A549 (cell line): Measurements from ENCODE around the gene CFAP77. TPM values are rescaled to one million over a fixed set of nuclear protein-coding genes. Genes with fewer than 3 reads are reported as not detected.

Experiments
- ATAC-seq, 2 experiments: fragments of 200-7000 bp in 1 of 2; fragments of >200 bp in 1 of 2; cut with Nextera tagmentation in 1 of 2; cut with Tn5 transposase in 1 of 2; 3 replicates each; pipeline versions ENCODE4 v1.8.0 to v1.9.1; 2018 to 2020; ENCODE audit warnings: mild to moderate bottlenecking in 1 of 2, moderate library complexity in 1 of 2
- CTCF ChIA-PET: fragments of 300-600 bp; sonication (Branson Sonifier 250); formaldehyde crosslinking; extraction: SDS; loops from one replicate; lab custom pipeline; 2021; ENCODE audit warnings: antibody characterized with exemption, inconsistent platforms; lab: Yijun Ruan, JAX
- POLR2A ChIA-PET: fragments of 350-600 bp; formaldehyde crosslinking; extraction: SDS; loops from one replicate; lab custom pipeline; 2021; ENCODE audit warnings: antibody characterized with exemption, inconsistent platforms; lab: Yijun Ruan, JAX
- DNase-seq, 2 experiments: peaks; one replicate each; pipeline versions ENCODE4 v3.0.0 to v3.0.0-alpha.2; 2011 to 2016; ENCODE audit warnings: low read depth in 1 of 2, low spot score in 1 of 2
- FAIRE-seq: peaks from 2 replicates; lab custom pipeline; 2011; peaks lifted over from hg19 to GRCh38; lab: Jason Lieb, UNC
- H3K27ac ChIP-seq, 2 experiments: fragments of >200 bp; sonication (Bioruptor Twin); formaldehyde crosslinking; 3 replicates each; pipeline ENCODE4 v1.5.1; 2016 to 2017
- H3K4me1 ChIP-seq: fragments of >200 bp; sonication (Bioruptor Twin); formaldehyde crosslinking; 3 replicates; pipeline ENCODE4 v1.6.1; 2016
- H3K4me2 ChIP-seq: fragments of >200 bp; sonication (Bioruptor Twin); formaldehyde crosslinking; 3 replicates; pipeline ENCODE4 v1.6.1; 2016
- H3K4me3 ChIP-seq: fragments of >200 bp; sonication (Bioruptor Twin); formaldehyde crosslinking; 3 replicates; pipeline ENCODE4 v1.5.1; 2016
- H3K9me3 ChIP-seq: fragments of >200 bp; sonication (Bioruptor Twin); formaldehyde crosslinking; 3 replicates; pipeline ENCODE4 v1.6.1; 2016
- BCL3 ChIP-seq: fragments of >200 bp; sonication (Bioruptor Twin); formaldehyde crosslinking; IDR thresholded peaks from 3 replicates; pipeline ENCODE4 v1.6.1; 2016
- CBX2 ChIP-seq: fragments of 200-600 bp; sonication (generic); IDR thresholded peaks from 2 replicates; pipeline ENCODE4 v1.6.1; 2016; ENCODE audit warnings: low read depth, mild to moderate bottlenecking, borderline replicate concordance
- CEBPB ChIP-seq, 2 experiments: fragments of >200 bp in 1 of 2; sonication (Bioruptor Twin) in 1 of 2; formaldehyde crosslinking in 1 of 2; IDR thresholded peaks; 2 replicates each; pipeline ENCODE4 v1.6.1; 2012 to 2016
- CHD2 ChIP-seq: fragments of 150-350 bp; IDR thresholded peaks from 2 replicates; pipeline ENCODE4 v1.6.1; 2014; ENCODE audit warnings: low read length; ENCODE audit not compliant: partially characterized antibody
- ELK1 ChIP-seq: fragments of 150-350 bp; IDR thresholded peaks from 2 replicates; pipeline ENCODE4 v1.6.1; 2014; ENCODE audit warnings: low read depth, mild to moderate bottlenecking, low read length
- FOXS1 ChIP-seq: fragments of 250-450 bp; sonication (Bioruptor Pico); IDR thresholded peaks from 2 replicates; pipeline ENCODE4 v1.5.0; 2020; ENCODE audit warnings: mild to moderate bottlenecking, moderate library complexity
- HDAC2 ChIP-seq: fragments of 200-600 bp; sonication (generic); IDR thresholded peaks from 2 replicates; pipeline ENCODE4 v1.6.1; 2016
- HEYL ChIP-seq: fragments of 250-450 bp; sonication (Bioruptor Pico); IDR thresholded peaks from 2 replicates; pipeline ENCODE4 v1.8.0; 2021; ENCODE audit warnings: mild to moderate bottlenecking, moderate library complexity
- HOXB13 ChIP-seq: fragments of 250-450 bp; sonication (Bioruptor Pico); IDR thresholded peaks from 2 replicates; pipeline ENCODE4 v1.5.0; 2020; ENCODE audit warnings: low read depth, mild to moderate bottlenecking, moderate library complexity
- HOXB5 ChIP-seq: fragments of 250-450 bp; sonication (Bioruptor Pico); IDR thresholded peaks from 2 replicates; pipeline ENCODE4 v1.5.0; 2020; ENCODE audit warnings: mild to moderate bottlenecking, moderate library complexity
- JUNB ChIP-seq: fragments of >200 bp; sonication (Bioruptor Twin); formaldehyde crosslinking; IDR thresholded peaks from 2 replicates; pipeline ENCODE4 v1.6.1; 2016
- KDM1A ChIP-seq: fragments of 200-600 bp; sonication (generic); IDR thresholded peaks from 2 replicates; pipeline ENCODE4 v1.6.1; 2016; ENCODE audit warnings: low read depth, mild to moderate bottlenecking
- MAX ChIP-seq: IDR thresholded peaks from 2 replicates; pipeline ENCODE4 v1.6.1; 2012
- NPAS2 ChIP-seq: fragments of 250-450 bp; sonication (Bioruptor Pico); IDR thresholded peaks from 2 replicates; pipeline ENCODE4 v1.8.0; 2022; ENCODE audit warnings: mild to moderate bottlenecking, moderate library complexity, borderline replicate concordance
- NR3C1 ChIP-seq: fragments of >200 bp; sonication (Bioruptor Twin); formaldehyde crosslinking; IDR thresholded peaks from 3 replicates; pipeline ENCODE4 v1.6.1; 2017
- POLR2AphosphoS2 ChIP-seq: conservative IDR thresholded peaks from 2 replicates; pipeline ENCODE4 v1.6.1; 2012; ENCODE audit warnings: low read length, improper control_type of control experiment, inconsistent platforms
- RARB ChIP-seq: fragments of 250-450 bp; sonication (Bioruptor Pico); IDR thresholded peaks from 2 replicates; pipeline ENCODE4 v1.8.0; 2021; ENCODE audit warnings: mild to moderate bottlenecking, moderate library complexity
- RCOR1 ChIP-seq: fragments of 150-350 bp; IDR thresholded peaks from 2 replicates; pipeline ENCODE4 v1.6.1; 2014; ENCODE audit warnings: antibody characterized with exemption, low read length, low read depth
- RNF2 ChIP-seq: fragments of 200-600 bp; sonication (generic); IDR thresholded peaks from 2 replicates; pipeline ENCODE4 v1.6.1; 2016; ENCODE audit warnings: low read depth, mild to moderate bottlenecking, antibody characterized with exemption, moderate library complexity, borderline replicate concordance
- SMC3 ChIP-seq: fragments of >200 bp; sonication (Bioruptor Twin); formaldehyde crosslinking; IDR thresholded peaks from 3 replicates; pipeline ENCODE4 v1.6.1; 2018; ENCODE audit warnings: inconsistent platforms
- ZNF302 ChIP-seq: fragments of 250-450 bp; sonication (Bioruptor Pico); IDR thresholded peaks from 2 replicates; pipeline ENCODE4 v1.9.0; 2021; ENCODE audit warnings: inconsistent platforms, mild to moderate bottlenecking, moderate library complexity
- ZSCAN20 ChIP-seq: fragments of 250-450 bp; sonication (Bioruptor Pico); IDR thresholded peaks from 2 replicates; pipeline ENCODE4 v1.8.0; 2022; ENCODE audit warnings: mild to moderate bottlenecking, moderate library complexity
- WGBS: methylation state at CpG from one replicate; pipeline ENCODE4 v1.1.6; 2017; ENCODE audit errors: missing lambda C conversion rate; 5-methylcytosine and 5-hydroxymethylcytosine counted together
- polyA plus RNA-seq, 4 experiments: library from polyadenylated mRNA; depleted of rRNA in 3 of 4; stranded (reverse); fragments of >200 nt; fragmentation: RNase III in 1 of 4; extraction: RNeasy Plus Mini Kit Qiagen cat#74134 plus additional on column Dnase treatment in 1 of 4; gene quantifications; 2 replicates in 3 of 4; 3 replicates in 1 of 4; pipeline ENCODE4 v1.2.3, GENCODE V29; 2011 to 2017
- TF ChIP-seq, protein P1 (sequence below): fragments of >200 bp; sonication (Bioruptor Twin); formaldehyde crosslinking; IDR thresholded peaks from 2 replicates; pipeline ENCODE4 v1.6.1; 2016
- TF ChIP-seq, protein P2 (sequence below): IDR thresholded peaks from 2 replicates; pipeline ENCODE4 v1.6.1; 2012; ENCODE audit warnings: low read depth, borderline replicate concordance

CFAP77 gene
- polyA plus RNA-seq, 2 of the 4 experiments (the other 2 are of a cell fraction) = 0.05 TPM; not detected in 1

- no peak for TF ChIP-seq BCL3
- no peak for TF ChIP-seq SMC3
- TF ChIP-seq HEYL (CRISPR knock-in tag) = no peak
- TF ChIP-seq FOXS1 (CRISPR knock-in tag) = no peak
- TF ChIP-seq HOXB13 (CRISPR knock-in tag) = no peak
- no peak for TF ChIP-seq JUNB
- TF ChIP-seq CEBPB (IDR thresholded peaks at IDR 0.05) = no peak
- no peak for TF ChIP-seq NPAS2 (CRISPR knock-in tag)
- no peak for TF ChIP-seq CBX2
- TF ChIP-seq HOXB5 = no peak
- no peak for TF ChIP-seq NR3C1
- no peak for TF ChIP-seq POLR2AphosphoS2
- TF ChIP-seq HDAC2 = no peak
- TF ChIP-seq RARB (CRISPR knock-in tag) = no peak
- no peak for TF ChIP-seq RCOR1
- no peak for TF ChIP-seq ZSCAN20 (CRISPR knock-in tag)
- no peak for TF ChIP-seq CHD2
- CTCF ChIA-PET = interaction anchor here (0.8 to 13.9 kb wide), 6 partner anchors 18 to 167 kb away, joined by 3 to 176 read pairs (median 10); partner anchors contain the start of gene CFAP77
- POLR2A ChIA-PET = no interaction called here
Measured at GRCh38 chr9:132577119-132577518, 167.1 kb downstream of the CFAP77 start.

DNA sequence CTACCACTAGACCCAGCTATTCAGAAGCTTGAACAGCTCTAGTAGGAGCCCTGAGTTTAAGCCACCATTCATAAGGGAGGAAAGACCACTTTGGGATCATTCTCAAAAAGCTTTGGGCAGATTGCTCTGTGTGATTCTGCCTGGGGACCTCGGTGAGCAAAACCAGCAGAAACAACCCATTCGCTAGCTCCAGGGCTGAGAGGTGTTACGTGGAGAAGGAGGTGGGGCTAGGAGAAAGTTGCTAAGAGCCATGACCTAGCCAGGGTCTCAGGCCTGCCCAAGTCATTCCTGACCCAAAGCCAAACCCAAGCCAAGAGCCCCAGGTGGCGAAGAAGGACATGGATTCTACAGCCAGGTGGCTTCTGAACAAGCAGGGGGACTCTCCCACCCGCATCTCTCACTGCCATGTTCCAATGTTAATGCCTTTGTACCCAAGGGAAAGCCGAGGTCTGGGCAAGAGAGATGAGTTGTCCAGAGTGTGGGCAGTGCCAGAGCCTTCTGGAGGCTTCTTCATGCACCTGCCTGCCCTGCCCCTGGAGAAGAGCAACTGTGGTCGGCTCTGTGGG, 168.4 kb downstream of the CFAP77 start:
- H3K4me1 ChIP-seq = peaks cover 5% of the 10 kb centered on the region; the same call in 2 of the 3 replicates
- no peak overlapping the region for H3K4me3 ChIP-seq
- no peak for DNase-seq
- CTCF ChIA-PET = interaction anchor here (1.1 to 13.9 kb wide), 4 partner anchors 8 to 71 kb away, joined by 3 to 176 read pairs (median 4); no protein-coding TSS in a partner anchor
- H3K4me2 ChIP-seq = no peak overlapping the region
- TF ChIP-seq MAX (no peak), ZNF302 (no peak), HDAC2 (no peak), ELK1 (no peak), KDM1A (no peak), RNF2 (no peak), CEBPB (IDR thresholded peaks at IDR 0.05) (no peak), JUNB (no peak), BCL3 (no peak)
- TF ChIP-seq, protein P1, sequence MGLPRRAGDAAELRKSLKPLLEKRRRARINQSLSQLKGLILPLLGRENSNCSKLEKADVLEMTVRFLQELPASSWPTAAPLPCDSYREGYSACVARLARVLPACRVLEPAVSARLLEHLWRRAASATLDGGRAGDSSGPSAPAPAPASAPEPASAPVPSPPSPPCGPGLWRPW = no peak
- TF ChIP-seq, protein P2, sequence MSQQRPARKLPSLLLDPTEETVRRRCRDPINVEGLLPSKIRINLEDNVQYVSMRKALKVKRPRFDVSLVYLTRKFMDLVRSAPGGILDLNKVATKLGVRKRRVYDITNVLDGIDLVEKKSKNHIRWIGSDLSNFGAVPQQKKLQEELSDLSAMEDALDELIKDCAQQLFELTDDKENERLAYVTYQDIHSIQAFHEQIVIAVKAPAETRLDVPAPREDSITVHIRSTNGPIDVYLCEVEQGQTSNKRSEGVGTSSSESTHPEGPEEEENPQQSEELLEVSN = no peak
- TF ChIP-seq, all 56 proteins: peak for 0
- H3K9me3 ChIP-seq = no peaks in the 10 kb centered on the region
- WGBS = 12% methylated on average over 7 of the region's 7 CpGs
- no peak overlapping the region for H3K27ac ChIP-seq
- POLR2A ChIA-PET = no interaction called here
- FAIRE-seq (no peak), ATAC-seq (no peak)

More at GRCh38 chr9:132577119-132577518, 167.1 kb downstream of the CFAP77 start:
- H3K4me3 ChIP-seq = no peak overlapping the region
- DNase-seq (no peak), ATAC-seq (no peak), FAIRE-seq (no peak)
- no peak overlapping the region for H3K27ac ChIP-seq
- no peak overlapping the region for H3K4me2 ChIP-seq
- no peaks in the 10 kb centered on the region for H3K9me3 ChIP-seq
- H3K4me1 ChIP-seq = peaks cover 5% of the 10 kb centered on the region; the same call in 2 of the 3 replicates
